ENCODE data around the gene BAHD1.

The BAHD1 gene

DNA sequence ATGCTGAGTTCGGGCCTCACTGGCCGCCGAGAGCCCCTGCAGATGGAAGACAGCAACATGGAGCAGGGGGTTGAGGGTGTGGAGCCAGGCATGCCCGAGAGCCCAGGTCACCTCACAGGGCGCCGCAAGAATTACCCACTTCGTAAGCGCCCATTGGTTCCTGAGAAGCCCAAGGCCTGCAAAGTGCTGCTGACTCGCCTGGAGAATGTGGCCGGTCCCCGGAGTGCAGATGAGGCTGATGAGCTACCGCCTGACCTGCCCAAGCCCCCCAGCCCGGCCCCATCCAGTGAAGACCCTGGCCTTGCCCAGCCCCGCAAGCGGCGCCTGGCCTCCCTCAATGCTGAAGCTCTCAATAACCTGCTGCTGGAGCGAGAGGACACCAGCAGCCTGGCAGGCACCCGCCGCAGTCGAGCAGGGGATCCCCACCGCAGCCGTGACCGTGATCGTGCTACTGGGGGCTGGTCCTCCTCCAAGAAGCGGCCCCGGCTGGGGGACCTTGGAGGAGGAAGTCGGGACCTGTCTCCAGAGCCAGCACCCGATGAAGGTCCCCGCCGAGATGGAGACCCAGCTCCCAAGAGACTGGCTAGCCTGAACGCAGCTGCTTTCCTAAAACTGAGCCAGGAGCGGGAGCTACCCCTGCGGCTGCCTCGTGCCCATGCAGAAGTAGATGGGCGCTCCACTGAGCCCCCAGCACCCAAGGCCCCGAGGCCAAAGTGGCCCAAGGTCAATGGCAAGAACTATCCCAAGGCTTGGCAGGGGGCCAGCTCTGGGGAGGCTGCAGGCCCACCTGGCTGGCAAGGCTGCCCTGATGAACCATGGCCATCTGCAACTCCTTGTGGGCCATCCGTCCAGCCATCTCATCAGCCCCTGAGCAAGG, 18.0 kb downstream of the BAHD1 start:
- CTCF ChIA-PET: interaction anchor here (1.1 to 1.8 kb wide), 2 partner anchors 15 to 21 kb away, joined by 3 read pairs; no protein-coding TSS in a partner anchor
- no peaks in the 10 kb centered on the region for H3K9me3 ChIP-seq (ENCODE audit: control extremely low read depth in 1 of 5, control insufficient read depth in 4 of 5, insufficient read depth in 2 of 5, low read depth in 1 of 5, low read length in 4 of 5)
- 97% methylated on average over 33 of the region's 37 CpGs for WGBS (ENCODE audit: insufficient coverage)
- no peak overlapping the region for H3K27ac ChIP-seq (ENCODE audit: insufficient read depth in 1 of 2, low read depth in 1 of 2, low read length in 2 of 2, poor library complexity in 1 of 2, severe bottlenecking in 2 of 2)
- POLR2A ChIA-PET: interaction anchor here (0.5 to 1.2 kb wide), 3 partner anchors 9 to 707 kb away, joined by 3 to 5 read pairs (median 3); no protein-coding TSS in a partner anchor
- peaks cover 0 to 26% (median 14%) of the 10 kb centered on the region in 4 experiments for H3K4me1 ChIP-seq (ENCODE audit: control extremely low read depth in 1 of 4, control insufficient read depth in 4 of 4, insufficient read depth in 4 of 4, low read length in 3 of 4)
- H3K27me3 ChIP-seq (replicated peaks in 2 of 5; ENCODE audit: control insufficient read depth in 4 of 5, insufficient read depth in 5 of 5, low read length in 4 of 5): no peaks in the 10 kb centered on the region
- H3K4me3 ChIP-seq (ENCODE audit: control insufficient read depth in 1 of 7, extremely low read depth in 1 of 7, insufficient read depth in 4 of 7, low read depth in 2 of 7, low read length in 6 of 7): no peak overlapping the region
- DNase-seq: no peak
- H3K36me3 ChIP-seq (ENCODE audit: control insufficient read depth in 4 of 4, insufficient read depth in 4 of 4, low read length in 3 of 4): peaks cover 4 to 50% (median 44%) of the 10 kb centered on the region in 4 experiments

DNA sequence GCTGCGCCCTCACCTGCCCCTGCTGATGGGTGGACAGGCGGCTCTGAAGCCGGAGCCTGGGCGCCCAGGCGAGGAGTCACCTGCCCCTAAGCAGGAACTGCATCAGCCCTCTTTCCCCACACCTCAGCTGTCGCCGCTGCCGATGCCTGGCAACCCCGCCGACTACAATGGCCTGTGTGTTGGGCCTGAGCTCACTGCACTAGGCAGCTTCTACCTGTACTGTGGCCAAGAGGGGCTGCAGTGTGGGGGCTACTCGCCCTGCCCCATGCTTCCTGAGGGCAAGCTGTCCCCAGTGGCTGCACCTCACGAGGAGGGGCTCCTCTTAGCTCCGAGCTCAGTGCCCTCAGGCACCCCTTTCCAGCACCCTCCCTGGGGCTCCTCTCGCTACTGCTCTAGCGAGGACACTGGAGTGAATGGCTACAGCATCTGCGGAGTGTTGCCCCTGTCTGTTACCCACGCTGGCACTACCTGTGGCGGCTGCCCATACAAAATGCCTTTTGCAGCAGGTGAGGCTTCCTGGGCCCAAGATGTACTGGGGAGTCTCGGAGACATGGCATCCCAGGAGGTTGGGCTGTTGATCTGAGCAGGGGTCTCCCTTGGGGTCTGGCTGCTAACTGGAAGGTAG, 18.8 kb downstream of the BAHD1 start:
- H3K4me1 ChIP-seq (ENCODE audit: control extremely low read depth in 1 of 4, control insufficient read depth in 4 of 4, insufficient read depth in 4 of 4, low read length in 3 of 4): peaks cover 0 to 18% (median 6%) of the 10 kb centered on the region in 4 experiments
- H3K4me3 ChIP-seq (ENCODE audit: control insufficient read depth in 1 of 7, extremely low read depth in 1 of 7, insufficient read depth in 4 of 7, low read depth in 2 of 7, low read length in 6 of 7): no peak overlapping the region
- no peak overlapping the region for H3K27ac ChIP-seq (ENCODE audit: insufficient read depth in 1 of 2, low read depth in 1 of 2, low read length in 2 of 2, poor library complexity in 1 of 2, severe bottlenecking in 2 of 2)
- no peaks in the 10 kb centered on the region for H3K27me3 ChIP-seq (replicated peaks in 2 of 5; ENCODE audit: control insufficient read depth in 4 of 5, insufficient read depth in 5 of 5, low read length in 4 of 5)
- POLR2A ChIA-PET: interaction anchor here (1.2 kb wide), 1 partner anchor 10 kb away, joined by 3 read pairs; no protein-coding TSS in a partner anchor
- no peak for DNase-seq
- CTCF ChIA-PET: interaction anchor here (1.1 to 1.8 kb wide), 2 partner anchors 16 to 22 kb away, joined by 3 read pairs; no protein-coding TSS in a partner anchor
- no peaks in the 10 kb centered on the region for H3K9me3 ChIP-seq (ENCODE audit: control extremely low read depth in 1 of 5, control insufficient read depth in 4 of 5, insufficient read depth in 2 of 5, low read depth in 1 of 5, low read length in 4 of 5)
- WGBS (ENCODE audit: insufficient coverage): 98% methylated on average over 19 of the region's 19 CpGs
- peaks cover 4 to 57% (median 51%) of the 10 kb centered on the region in 4 experiments for H3K36me3 ChIP-seq (ENCODE audit: control insufficient read depth in 4 of 4, insufficient read depth in 4 of 4, low read length in 3 of 4)

DNA sequence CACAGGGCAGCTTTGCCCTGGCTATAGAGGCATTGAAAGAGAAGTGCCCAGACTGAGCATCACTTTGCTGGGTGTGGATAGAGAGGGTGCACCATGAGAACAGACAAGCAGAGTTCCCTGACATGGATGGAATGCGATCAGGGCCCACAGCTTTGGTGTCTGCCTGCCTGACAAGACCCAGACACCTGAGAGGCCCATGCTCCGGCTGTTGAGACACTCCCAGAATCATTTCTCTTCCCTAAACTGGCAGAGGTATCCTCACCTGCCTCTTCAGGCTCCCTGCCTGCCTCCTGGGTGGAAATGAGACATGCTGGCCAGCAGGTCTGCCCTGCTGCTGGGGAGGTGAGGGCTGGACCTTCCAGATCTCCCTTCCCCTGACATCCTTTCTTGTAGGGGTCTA, 19.7 kb downstream of the BAHD1 start:
- Histone ChIP-seq H3K9me3 (ENCODE audit: control extremely low read depth in 1 of 5, control insufficient read depth in 4 of 5, insufficient read depth in 2 of 5, low read depth in 1 of 5, low read length in 4 of 5) (no peaks in the 10 kb centered on the region), H3K4me3 (ENCODE audit: control insufficient read depth in 1 of 7, extremely low read depth in 1 of 7, insufficient read depth in 4 of 7, low read depth in 2 of 7, low read length in 6 of 7) (no peak overlapping the region), H3K36me3 (ENCODE audit: control insufficient read depth in 4 of 4, insufficient read depth in 4 of 4, low read length in 3 of 4) (peaks cover 4 to 66% (median 60%) of the 10 kb centered on the region in 4 experiments), H3K27me3 (replicated peaks in 2 of 5; ENCODE audit: control insufficient read depth in 4 of 5, insufficient read depth in 5 of 5, low read length in 4 of 5) (no peaks in the 10 kb centered on the region), H3K27ac (ENCODE audit: insufficient read depth in 1 of 2, low read depth in 1 of 2, low read length in 2 of 2, poor library complexity in 1 of 2, severe bottlenecking in 2 of 2) (no peak overlapping the region), H3K4me1 (ENCODE audit: control extremely low read depth in 1 of 4, control insufficient read depth in 4 of 4, insufficient read depth in 4 of 4, low read length in 3 of 4) (peaks cover 0 to 9% (median 0%) of the 10 kb centered on the region in 4 experiments)
- DNase-seq: no peak
- CTCF ChIA-PET: interaction anchor here (1.8 kb wide), 1 partner anchor 17 kb away, joined by 3 read pairs; no protein-coding TSS in a partner anchor
- POLR2A ChIA-PET: no interaction called here
- 100% methylated on average over 1 of the region's 2 CpGs for WGBS (ENCODE audit: insufficient coverage)

DNA sequence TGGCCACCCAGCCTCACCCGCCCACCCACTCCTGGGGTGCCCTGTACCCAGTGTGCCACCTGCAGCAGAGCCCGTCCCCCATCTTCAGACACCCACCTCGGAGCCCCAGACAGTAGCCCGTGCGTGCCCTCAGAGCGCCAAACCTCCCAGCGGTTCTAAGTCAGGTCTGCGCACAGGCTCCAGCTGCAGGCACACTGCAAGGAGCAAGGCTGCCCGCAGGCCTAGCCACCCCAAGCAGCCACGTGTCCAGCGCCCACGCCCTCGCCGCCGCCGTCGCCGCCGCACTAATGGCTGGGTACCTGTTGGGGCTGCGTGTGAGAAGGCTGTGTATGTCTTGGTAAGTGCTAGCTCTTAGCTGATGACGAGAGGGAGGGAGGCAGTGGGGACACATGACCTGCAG, 21.2 kb downstream of the BAHD1 start:
- Histone ChIP-seq H3K27me3 (replicated peaks in 2 of 5; ENCODE audit: control insufficient read depth in 4 of 5, insufficient read depth in 5 of 5, low read length in 4 of 5) (no peaks in the 10 kb centered on the region), H3K9me3 (ENCODE audit: control extremely low read depth in 1 of 5, control insufficient read depth in 4 of 5, insufficient read depth in 2 of 5, low read depth in 1 of 5, low read length in 4 of 5) (no peaks in the 10 kb centered on the region), H3K4me3 (ENCODE audit: control insufficient read depth in 1 of 7, extremely low read depth in 1 of 7, insufficient read depth in 4 of 7, low read depth in 2 of 7, low read length in 6 of 7) (no peak overlapping the region), H3K27ac (ENCODE audit: insufficient read depth in 1 of 2, low read depth in 1 of 2, low read length in 2 of 2, poor library complexity in 1 of 2, severe bottlenecking in 2 of 2) (no peak overlapping the region), H3K4me1 (ENCODE audit: control extremely low read depth in 1 of 4, control insufficient read depth in 4 of 4, insufficient read depth in 4 of 4, low read length in 3 of 4) (no peaks in the 10 kb centered on the region), H3K36me3 (ENCODE audit: control insufficient read depth in 4 of 4, insufficient read depth in 4 of 4, low read length in 3 of 4) (peaks cover 6 to 81% (median 71%) of the 10 kb centered on the region in 4 experiments)
- ChIA-PET POLR2A (no interaction called here), CTCF (no interaction called here)
- 96% methylated on average over 21 of the region's 21 CpGs for WGBS (ENCODE audit: insufficient coverage)
- DNase-seq: no peak

DNA sequence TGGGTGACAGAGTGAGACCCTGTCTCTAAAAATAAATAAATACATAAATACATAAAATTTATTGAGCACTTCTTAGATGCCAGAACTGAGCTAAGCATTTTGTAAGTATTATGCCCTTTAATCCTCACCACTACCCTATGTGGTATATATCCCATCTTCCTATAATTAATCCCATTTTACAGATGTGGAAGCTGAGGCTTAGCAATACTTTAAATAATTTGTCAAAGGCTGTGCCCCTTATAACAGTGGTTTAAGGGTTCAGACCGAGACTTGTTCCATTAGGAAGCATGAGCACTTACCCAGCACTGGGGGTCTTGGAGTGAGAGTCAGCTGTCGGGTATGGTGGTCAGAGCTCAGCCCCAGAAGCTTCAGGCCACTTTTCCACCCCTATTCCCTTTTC, 22.5 kb downstream of the BAHD1 start:
- 67% methylated on average over 1 of the region's 2 CpGs for WGBS (ENCODE audit: insufficient coverage)
- H3K9me3 ChIP-seq (ENCODE audit: control extremely low read depth in 1 of 5, control insufficient read depth in 4 of 5, insufficient read depth in 2 of 5, low read depth in 1 of 5, low read length in 4 of 5): no peaks in the 10 kb centered on the region
- ChIA-PET POLR2A (no interaction called here), CTCF (interaction anchor here (1.2 kb wide), 1 partner anchor 44 kb away, joined by 3 read pairs; no protein-coding TSS in a partner anchor)
- no peaks in the 10 kb centered on the region for H3K4me1 ChIP-seq (ENCODE audit: control extremely low read depth in 1 of 4, control insufficient read depth in 4 of 4, insufficient read depth in 4 of 4, low read length in 3 of 4)
- H3K4me3 ChIP-seq (ENCODE audit: control insufficient read depth in 1 of 7, extremely low read depth in 1 of 7, insufficient read depth in 4 of 7, low read depth in 2 of 7, low read length in 6 of 7): no peak overlapping the region
- no peaks in the 10 kb centered on the region for H3K27me3 ChIP-seq (replicated peaks in 2 of 5; ENCODE audit: control insufficient read depth in 4 of 5, insufficient read depth in 5 of 5, low read length in 4 of 5)
- H3K36me3 ChIP-seq (ENCODE audit: control insufficient read depth in 4 of 4, insufficient read depth in 4 of 4, low read length in 3 of 4): peaks cover 6 to 83% (median 73%) of the 10 kb centered on the region in 4 experiments
- no peak overlapping the region for H3K27ac ChIP-seq (ENCODE audit: insufficient read depth in 1 of 2, low read depth in 1 of 2, low read length in 2 of 2, poor library complexity in 1 of 2, severe bottlenecking in 2 of 2)
- no peak for DNase-seq

DNA sequence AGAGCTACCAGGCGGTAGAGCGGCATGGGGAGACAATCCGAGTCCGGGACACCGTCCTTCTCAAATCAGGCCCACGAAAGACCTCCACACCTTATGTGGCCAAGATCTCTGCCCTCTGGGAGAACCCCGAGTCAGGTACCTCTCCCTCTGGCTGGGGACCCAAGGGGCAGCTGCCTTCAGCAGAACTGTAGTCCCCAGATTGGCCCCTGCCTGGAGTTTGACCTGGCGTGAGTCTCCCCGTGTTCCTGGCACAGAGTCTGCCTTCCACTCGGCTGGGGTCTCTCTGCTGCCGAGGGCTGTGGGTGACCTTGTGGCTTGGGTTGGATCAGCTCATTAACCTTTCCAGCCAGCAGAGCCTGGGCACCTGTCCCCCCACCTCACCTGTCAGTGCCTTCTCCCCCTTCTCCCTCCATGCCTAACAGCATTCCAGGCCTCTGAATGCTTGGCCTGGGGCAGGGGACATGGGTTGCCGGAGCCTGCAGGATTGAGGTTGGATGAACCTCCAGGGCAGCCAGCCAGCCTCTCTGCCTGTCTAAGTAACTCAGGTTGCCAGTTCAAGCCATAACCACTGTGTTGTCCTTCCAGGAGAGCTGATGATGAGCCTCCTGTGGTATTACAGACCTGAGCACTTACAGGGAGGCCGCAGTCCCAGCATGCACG, 23.3 kb downstream of the BAHD1 start:
- POLR2A ChIA-PET: no interaction called here

More for the DNA sequence above, 23.3 kb downstream of the BAHD1 start:
- Histone ChIP-seq H3K4me3 (ENCODE audit: control insufficient read depth in 1 of 7, extremely low read depth in 1 of 7, insufficient read depth in 4 of 7, low read depth in 2 of 7, low read length in 6 of 7) (no peak overlapping the region), H3K27ac (ENCODE audit: insufficient read depth in 1 of 2, low read depth in 1 of 2, low read length in 2 of 2, poor library complexity in 1 of 2, severe bottlenecking in 2 of 2) (no peak overlapping the region), H3K27me3 (replicated peaks in 2 of 5; ENCODE audit: control insufficient read depth in 4 of 5, insufficient read depth in 5 of 5, low read length in 4 of 5) (no peaks in the 10 kb centered on the region), H3K4me1 (ENCODE audit: control extremely low read depth in 1 of 4, control insufficient read depth in 4 of 4, insufficient read depth in 4 of 4, low read length in 3 of 4) (peaks cover 0 to 5% (median 0%) of the 10 kb centered on the region in 4 experiments), H3K9me3 (ENCODE audit: control extremely low read depth in 1 of 5, control insufficient read depth in 4 of 5, insufficient read depth in 2 of 5, low read depth in 1 of 5, low read length in 4 of 5) (no peaks in the 10 kb centered on the region), H3K36me3 (ENCODE audit: control insufficient read depth in 4 of 4, insufficient read depth in 4 of 4, low read length in 3 of 4) (peaks cover 6 to 77% (median 68%) of the 10 kb centered on the region in 4 experiments)
- CTCF ChIA-PET: interaction anchor here (1.2 kb wide), 1 partner anchor 43 kb away, joined by 3 read pairs; no protein-coding TSS in a partner anchor
- DNase-seq: no peak
- WGBS (ENCODE audit: insufficient coverage): 99% methylated on average over 13 of the region's 14 CpGs

Measured in common myeloid progenitor, CD34-positive (primary cell).